Cardiac muscle cell (in vitro differentiated cells and primary cell): Measurements from ENCODE around the gene DNMT3A. TPM values are rescaled to one million over a fixed set of nuclear protein-coding genes. Genes with fewer than 3 reads are reported as not detected.

Source experiments
- DNase-seq, 2 donors: peaks; one replicate each; pipeline versions ENCODE4 v3.0.0 to v3.0.0-alpha.2; 2010 to 2017; ENCODE audit warnings: low read depth in 1 of 2, low spot score in 1 of 2
- H3K27ac ChIP-seq: fragments of 200-600 bp; sonication (generic); 2 replicates; pipeline ENCODE4 v1.5.1; 2016
- H3K27me3 ChIP-seq: fragments of 200-600 bp; sonication (generic); 2 replicates; pipeline ENCODE4 v1.6.0; 2016; ENCODE audit warnings: control low read depth
- H3K36me3 ChIP-seq: fragments of 200-600 bp; sonication (generic); 2 replicates; pipeline ENCODE4 v1.5.1; 2016; ENCODE audit warnings: control low read depth
- H3K4me1 ChIP-seq: fragments of 200-600 bp; sonication (generic); 2 replicates; pipeline ENCODE4 v1.8.1; 2017; ENCODE audit warnings: low read depth, mild to moderate bottlenecking, mixed run types
- H3K4me3 ChIP-seq: fragments of 200-600 bp; sonication (generic); 2 replicates; pipeline ENCODE4 v1.5.1; 2016; ENCODE audit warnings: mild to moderate bottlenecking
- H3K9me3 ChIP-seq: fragments of 200-600 bp; sonication (generic); 2 replicates; pipeline ENCODE4 v1.5.1; 2017; ENCODE audit warnings: low read depth, mild to moderate bottlenecking, control low read depth
- polyA plus RNA-seq: library from polyadenylated mRNA; unstranded; fragments of >200 nt; fragmentation: Nextera tagmentation; extraction: Ambion mirVana; gene quantifications from 2 replicates; pipeline ENCODE4 v1.2.1, GENCODE V29; 2016
- total RNA-seq: library from RNA; depleted of rRNA; stranded (reverse); fragments of >200 nt; gene quantifications from 2 replicates; pipeline ENCODE4 v1.2.3, GENCODE V29; 2016
- TF ChIP-seq, protein P1 (sequence below): IDR thresholded peaks from 2 replicates; pipeline ENCODE4 v1.5.1; 2012; ENCODE audit warnings: low read depth, mild to moderate bottlenecking, low read length

Gene DNMT3A
- total and polyA plus RNA-seq, 2 experiments from 2014 or later, result 52.9 to 116 TPM

- H3K27me3 ChIP-seq, result no peaks in the 10 kb centered on the region
- no peak overlapping the region for H3K4me3 ChIP-seq
- H3K36me3 ChIP-seq, result peaks cover 3% of the 10 kb centered on the region
- peak overlapping the region; percentile 69 for H3K27ac ChIP-seq
- peak in 1 of 2 donors; percentile 82 for DNase-seq
- no peaks in the 10 kb centered on the region for H3K9me3 ChIP-seq
- peaks cover 17% of the 10 kb centered on the region for H3K4me1 ChIP-seq
- TF ChIP-seq, protein P1, sequence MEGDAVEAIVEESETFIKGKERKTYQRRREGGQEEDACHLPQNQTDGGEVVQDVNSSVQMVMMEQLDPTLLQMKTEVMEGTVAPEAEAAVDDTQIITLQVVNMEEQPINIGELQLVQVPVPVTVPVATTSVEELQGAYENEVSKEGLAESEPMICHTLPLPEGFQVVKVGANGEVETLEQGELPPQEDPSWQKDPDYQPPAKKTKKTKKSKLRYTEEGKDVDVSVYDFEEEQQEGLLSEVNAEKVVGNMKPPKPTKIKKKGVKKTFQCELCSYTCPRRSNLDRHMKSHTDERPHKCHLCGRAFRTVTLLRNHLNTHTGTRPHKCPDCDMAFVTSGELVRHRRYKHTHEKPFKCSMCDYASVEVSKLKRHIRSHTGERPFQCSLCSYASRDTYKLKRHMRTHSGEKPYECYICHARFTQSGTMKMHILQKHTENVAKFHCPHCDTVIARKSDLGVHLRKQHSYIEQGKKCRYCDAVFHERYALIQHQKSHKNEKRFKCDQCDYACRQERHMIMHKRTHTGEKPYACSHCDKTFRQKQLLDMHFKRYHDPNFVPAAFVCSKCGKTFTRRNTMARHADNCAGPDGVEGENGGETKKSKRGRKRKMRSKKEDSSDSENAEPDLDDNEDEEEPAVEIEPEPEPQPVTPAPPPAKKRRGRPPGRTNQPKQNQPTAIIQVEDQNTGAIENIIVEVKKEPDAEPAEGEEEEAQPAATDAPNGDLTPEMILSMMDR, result no peak
These were observed 37.4 kb downstream of the DNMT3A start for GRCh38 chr2:25304321-25304720.

DNA sequence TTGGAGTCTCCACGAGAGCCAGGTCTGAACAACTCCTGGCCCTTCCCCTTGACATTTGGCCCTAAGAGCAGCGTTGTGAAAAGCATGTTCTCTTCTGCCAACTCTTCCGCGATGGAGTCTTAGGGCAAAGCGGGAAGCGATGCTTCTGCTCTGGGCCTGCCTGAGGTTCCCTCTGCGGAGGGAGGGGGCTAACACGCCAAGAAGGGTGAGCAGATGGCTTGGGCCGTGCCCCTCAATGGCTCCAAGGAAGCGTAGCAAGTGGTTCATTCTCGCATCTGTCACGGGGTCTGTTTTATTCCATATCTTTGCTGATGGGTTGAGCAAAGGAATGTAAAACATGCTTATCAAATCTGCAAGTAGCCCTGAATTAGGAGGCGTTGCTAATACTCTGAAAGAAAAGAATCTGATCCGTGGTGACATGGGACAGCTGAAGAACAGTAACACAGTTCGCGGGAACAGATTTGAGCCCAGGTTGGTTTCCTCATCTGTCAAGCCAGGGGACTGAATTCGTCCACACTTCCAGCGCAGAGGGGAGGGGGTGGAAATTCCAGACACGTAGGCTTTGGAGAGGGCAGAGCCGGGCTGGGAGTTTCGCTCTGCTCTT lies 38.0 kb downstream of the DNMT3A start:
- H3K9me3 ChIP-seq, result no peaks in the 10 kb centered on the region
- H3K36me3 ChIP-seq, result peaks cover 3% of the 10 kb centered on the region
- H3K27me3 ChIP-seq, result no peaks in the 10 kb centered on the region
- H3K4me1 ChIP-seq, result peaks cover 17% of the 10 kb centered on the region
- H3K4me3 ChIP-seq, result no peak overlapping the region
- peak overlapping the region; percentile 69 for H3K27ac ChIP-seq
- TF ChIP-seq, protein P1, result no peak
- DNase-seq, result peak in 1 of 2 donors; percentile 46

DNA sequence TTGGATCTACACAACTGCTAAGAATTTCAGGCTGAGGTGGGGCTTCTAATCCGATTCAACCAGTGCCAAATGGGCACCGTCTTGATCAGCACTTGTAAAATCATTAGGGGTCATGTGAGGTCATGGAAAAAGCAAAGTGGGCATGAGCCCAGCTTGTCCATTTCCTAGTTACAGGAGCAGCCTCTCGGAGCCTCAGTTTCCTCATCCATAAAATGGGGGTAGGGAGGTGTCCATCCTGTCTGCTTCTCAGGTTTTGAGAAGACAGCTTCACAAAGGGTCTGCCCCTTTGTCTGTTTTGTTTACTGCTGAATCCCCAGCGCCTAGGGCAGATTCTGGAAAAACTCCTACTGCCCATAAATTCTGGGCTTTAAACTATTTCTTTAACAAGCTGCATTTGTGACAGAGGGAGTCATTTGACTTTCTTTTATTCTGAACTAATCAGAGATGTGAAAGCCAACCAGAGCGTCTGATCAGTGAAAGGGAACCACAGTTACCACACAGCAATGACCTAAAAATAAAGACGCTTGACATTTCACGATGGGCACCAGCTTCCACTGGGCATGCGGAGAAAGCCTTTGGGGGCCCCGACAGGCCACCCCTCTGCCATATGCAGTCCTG lies 38.9 kb downstream of the DNMT3A start:
- TF ChIP-seq, protein P1, result no peak
- no peaks in the 10 kb centered on the region for H3K9me3 ChIP-seq
- H3K27me3 ChIP-seq, result no peaks in the 10 kb centered on the region
- H3K36me3 ChIP-seq, result peaks cover 3% of the 10 kb centered on the region
- no peak overlapping the region for H3K4me3 ChIP-seq
- peaks cover 17% of the 10 kb centered on the region for H3K4me1 ChIP-seq
- peak overlapping the region; percentile 69 for H3K27ac ChIP-seq
- DNase-seq, result no peak

DNA sequence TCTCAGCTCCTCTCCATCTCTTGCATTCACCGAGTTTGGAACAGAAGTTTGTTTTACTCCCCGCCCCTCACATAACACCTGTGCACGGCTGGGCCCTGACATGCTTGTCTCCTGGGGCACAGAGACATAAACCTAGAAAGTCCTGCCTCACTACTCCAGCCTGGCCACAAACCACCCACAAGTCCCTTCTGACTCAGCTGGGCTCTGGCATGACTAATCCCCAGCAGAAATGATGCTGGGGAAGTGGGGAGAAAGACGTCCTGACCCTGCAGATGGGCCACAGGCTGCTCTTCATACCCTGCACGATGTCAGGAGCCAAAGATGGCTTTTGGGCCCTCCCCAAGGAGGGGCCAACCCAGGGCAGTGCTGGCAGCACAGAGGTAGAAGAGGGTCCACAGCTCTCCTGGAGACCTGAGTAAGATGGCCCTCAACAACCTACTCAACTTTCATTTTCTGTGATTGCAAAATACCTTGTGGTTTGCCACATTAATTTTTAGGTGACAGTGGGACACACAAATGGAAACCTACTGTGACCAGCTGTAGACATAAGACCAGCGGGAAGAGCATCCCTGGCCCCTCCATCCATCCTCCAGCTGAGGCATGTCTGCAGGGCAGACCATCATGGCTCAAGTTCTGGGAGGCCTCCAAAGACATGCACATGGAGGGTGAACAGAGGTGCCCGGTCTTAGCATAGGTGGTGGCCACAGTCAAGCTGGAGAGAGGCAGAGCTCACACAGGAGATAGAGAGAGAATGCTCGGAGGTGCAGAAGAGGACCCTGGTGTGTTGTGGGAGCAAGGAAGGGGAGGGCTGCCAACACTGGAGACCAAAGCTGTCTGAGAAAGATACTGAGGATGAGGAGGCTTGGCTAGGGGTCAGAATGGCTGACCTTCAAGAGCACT lies 40.0 kb downstream of the DNMT3A start:
- Histone ChIP-seq H3K27ac (no peak overlapping the region), H3K9me3 (no peaks in the 10 kb centered on the region), H3K36me3 (peaks cover 3% of the 10 kb centered on the region), H3K4me3 (no peak overlapping the region), H3K4me1 (peaks cover 17% of the 10 kb centered on the region), H3K27me3 (no peaks in the 10 kb centered on the region)
- DNase-seq, result peak in 1 of 2 donors; percentile 62
- TF ChIP-seq, protein P1, result no peak

DNA sequence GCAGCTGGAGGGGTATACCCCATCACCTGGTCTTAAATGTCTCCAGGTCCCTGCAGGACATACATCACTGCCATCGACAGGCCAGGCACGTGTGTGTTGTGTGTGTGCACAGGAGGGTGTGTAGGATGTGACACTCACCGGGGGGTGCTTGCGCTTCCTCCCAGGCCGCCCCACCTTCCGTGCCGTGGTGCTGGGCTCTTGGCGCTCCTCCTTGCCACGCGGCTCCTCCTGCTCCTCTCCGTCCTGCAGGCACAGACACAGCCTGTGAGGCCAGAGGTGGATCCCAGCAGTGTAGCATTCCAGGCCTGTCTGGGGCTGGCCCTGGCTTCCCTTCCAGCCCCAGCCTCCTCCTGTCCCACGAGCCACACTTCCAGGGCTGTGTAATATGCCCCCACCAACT lies 41.7 kb downstream of the DNMT3A start:
- Histone ChIP-seq H3K27me3 (no peaks in the 10 kb centered on the region), H3K9me3 (no peaks in the 10 kb centered on the region), H3K4me3 (no peak overlapping the region), H3K27ac (no peak overlapping the region), H3K4me1 (peaks cover 22% of the 10 kb centered on the region), H3K36me3 (peaks cover 3% of the 10 kb centered on the region)
- TF ChIP-seq, protein P1, result no peak
- no peak for DNase-seq
